Measurements from ENCODE around the gene IL24. TPM values are rescaled to one million over a fixed set of nuclear protein-coding genes. Genes with fewer than 3 reads are reported as not detected.

The IL24 gene, protein sequence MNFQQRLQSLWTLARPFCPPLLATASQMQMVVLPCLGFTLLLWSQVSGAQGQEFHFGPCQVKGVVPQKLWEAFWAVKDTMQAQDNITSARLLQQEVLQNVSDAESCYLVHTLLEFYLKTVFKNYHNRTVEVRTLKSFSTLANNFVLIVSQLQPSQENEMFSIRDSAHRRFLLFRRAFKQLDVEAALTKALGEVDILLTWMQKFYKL
- 0.29 TPM in 1 of 2 replicates, not detected in the other for total RNA-seq (2013; cell fraction: nucleolus; rRNA removed)
- total RNA-seq (2014; rRNA removed): 0.11 TPM in 2 replicates
- 0.22 TPM in 1 of 2 replicates, not detected in the other for total RNA-seq (2014; rRNA removed; fragmentation: Illumina TruSeq; extraction: Trizol)
- 0.16 TPM in 1 of 2 replicates, not detected in the other for total RNA-seq (2021)
- polyA plus RNA-seq (2011; ENCODE audit: low read depth): 14.3 TPM
- polyA plus RNA-seq (2011; rRNA removed): 0.05 and 0.19 TPM in 2 replicates
- polyA plus RNA-seq (2011; cell fraction: cytosol; rRNA removed): 0.03 TPM in 1 of 2 replicates, not detected in the other
- not detected in 2 replicates for polyA plus RNA-seq (2011; cell fraction: nucleus; rRNA removed)
- polyA plus RNA-seq (2012): 28.2 and 39.9 TPM in 2 replicates
- polyA plus RNA-seq (2014; fragmentation: Illumina TruSeq; extraction: Trizol): 0.21 and 0.41 TPM in 2 replicates
- 10 to 100 TPM; 19.0 to 19.8 TPM for polyA plus RNA-seq (2014; fragmentation: Nextera tagmentation; extraction: Ambion mirVana)
- 0.13 and 0.35 TPM in 2 replicates for polyA plus RNA-seq (2014; rRNA removed)
- polyA plus RNA-seq (2016; fragmentation: Nextera tagmentation; extraction: Ambion mirVana): 1 to 10 TPM; 5.1 to 6.4 TPM
- not detected in 2 replicates for polyA minus RNA-seq (2011; rRNA and poly(A)+ RNA removed)
- polyA minus RNA-seq (2011; cell fraction: cytosol; rRNA and poly(A)+ RNA removed): not detected in 2 replicates
- not detected in 2 replicates for polyA minus RNA-seq (2011; cell fraction: nucleus; rRNA and poly(A)+ RNA removed)
- not detected for Bru-seq, nascent RNA
- not detected for BruChase-seq, experiment 1, labeled RNA remaining after a 6-hour chase
- not detected for BruChase-seq, experiment 2, labeled RNA remaining after a 2-hour chase
- long read RNA-seq, experiment 1: 0 reads
- long read RNA-seq, experiment 2, partial matches to known transcripts: 1 of 3 reads
- long read RNA-seq, experiment 2, other reads (novel, unspliced or antisense): 2 of 3 reads

DNA sequence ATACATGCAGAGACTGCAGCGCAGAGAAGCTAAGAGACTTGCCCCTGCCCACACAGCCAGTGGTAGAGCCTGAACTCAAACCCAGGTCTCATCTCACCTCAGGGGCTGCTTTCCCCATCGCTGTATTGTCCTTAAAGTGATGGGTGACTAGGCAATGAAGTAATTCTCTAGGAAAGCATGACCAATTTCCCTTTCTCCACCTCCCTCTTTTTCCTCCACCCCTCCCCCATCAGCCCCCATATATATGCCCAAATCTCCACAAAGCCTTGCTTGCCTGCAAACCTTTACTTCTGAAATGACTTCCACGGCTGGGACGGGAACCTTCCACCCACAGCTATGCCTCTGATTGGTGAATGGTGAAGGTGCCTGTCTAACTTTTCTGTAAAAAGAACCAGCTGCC, at the start of gene IL24:
IL24 (plus strand) TSS at position 269 of the 400 bp plus-strand sequence. CDS start 390 bp downstream, outside the sequence.
- H3K4me3 ChIP-seq: no peak within 1 kb of the TSS
- FAIRE-seq (no peak), ATAC-seq (0 out of 3 replicates have a peak, but pooled peaks have one; percentile 18), DNase-seq (ENCODE audit: low read depth, low spot score) (no peak)
- POLR2A ChIA-PET: no interaction called here
- in situ Hi-C loops (cut with MboI) (no loop called here), intact Hi-C loops (cut with micrococcal nuclease; ENCODE audit: unreplicated experiment) (no loop called here)
- no peak within 1 kb of the TSS for H3K9ac ChIP-seq (ENCODE audit: control insufficient read depth, insufficient read depth, low read length)
- H3K4me1 ChIP-seq (ENCODE audit: control insufficient read depth, insufficient read depth, low read length): no peaks in the 10 kb centered on the region
- H3K4me2 ChIP-seq (ENCODE audit: control insufficient read depth, insufficient read depth): no peak within 1 kb of the TSS
- H3K9me3 ChIP-seq (replicated peaks; ENCODE audit: control insufficient read depth, insufficient read depth, low read length): no peaks in the 10 kb centered on the region
- CTCF ChIA-PET: interaction anchor here (0.8 to 2.3 kb wide), 4 partner anchors 9 to 163 kb away, joined by 3 to 6 read pairs (median 4); no protein-coding TSS in a partner anchor
- no peak within 1 kb of the TSS for H2AFZ ChIP-seq (ENCODE audit: control insufficient read depth, low read depth, low read length)
- TF ChIP-seq SUPT20H (IDR thresholded peaks at IDR 0.05; ENCODE audit: borderline replicate concordance, control insufficient read depth, low read depth, low read length) (no peak), TCF3 (IDR thresholded peaks at IDR 0.05; ENCODE audit: borderline replicate concordance, insufficient read depth, low read depth, low read length) (0 out of 2 replicates have a peak, but pooled peaks have one; percentile 25)
- TF ChIP-seq, protein P1, sequence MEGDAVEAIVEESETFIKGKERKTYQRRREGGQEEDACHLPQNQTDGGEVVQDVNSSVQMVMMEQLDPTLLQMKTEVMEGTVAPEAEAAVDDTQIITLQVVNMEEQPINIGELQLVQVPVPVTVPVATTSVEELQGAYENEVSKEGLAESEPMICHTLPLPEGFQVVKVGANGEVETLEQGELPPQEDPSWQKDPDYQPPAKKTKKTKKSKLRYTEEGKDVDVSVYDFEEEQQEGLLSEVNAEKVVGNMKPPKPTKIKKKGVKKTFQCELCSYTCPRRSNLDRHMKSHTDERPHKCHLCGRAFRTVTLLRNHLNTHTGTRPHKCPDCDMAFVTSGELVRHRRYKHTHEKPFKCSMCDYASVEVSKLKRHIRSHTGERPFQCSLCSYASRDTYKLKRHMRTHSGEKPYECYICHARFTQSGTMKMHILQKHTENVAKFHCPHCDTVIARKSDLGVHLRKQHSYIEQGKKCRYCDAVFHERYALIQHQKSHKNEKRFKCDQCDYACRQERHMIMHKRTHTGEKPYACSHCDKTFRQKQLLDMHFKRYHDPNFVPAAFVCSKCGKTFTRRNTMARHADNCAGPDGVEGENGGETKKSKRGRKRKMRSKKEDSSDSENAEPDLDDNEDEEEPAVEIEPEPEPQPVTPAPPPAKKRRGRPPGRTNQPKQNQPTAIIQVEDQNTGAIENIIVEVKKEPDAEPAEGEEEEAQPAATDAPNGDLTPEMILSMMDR (IDR thresholded peaks at IDR 0.05 in 2 of 3, conservative IDR thresholded peaks at IDR 0.05 in 1 of 3; ENCODE audit: control insufficient read depth in 2 of 3, extremely low read depth in 1 of 3, insufficient read depth in 1 of 3, low read depth in 3 of 3, low read length in 3 of 3): no peak
- SMC1A ChIA-PET (ENCODE audit: uncharacterized antibody, unreplicated experiment): interaction anchor here (0.6 to 1.5 kb wide), 4 partner anchors 9 to 334 kb away, joined by 3 to 4 read pairs (median 3); no protein-coding TSS in a partner anchor
- no TSS peak for BruUV-seq (replicated peaks)
- no peak within 1 kb of the TSS for H3K27ac ChIP-seq (ENCODE audit: control insufficient read depth, insufficient read depth)
- no peaks in the 10 kb centered on the region for H3K36me3 ChIP-seq (ENCODE audit: control insufficient read depth in 2 of 2, insufficient read depth in 2 of 2, low read length in 1 of 2)
- RAD21 ChIA-PET (ENCODE audit: unreplicated experiment): interaction anchor here (0.7 to 1.0 kb wide), 2 partner anchors 88 to 173 kb away, joined by 3 read pairs; no protein-coding TSS in a partner anchor
- no peaks in the 10 kb centered on the region for H4K20me1 ChIP-seq (ENCODE audit: control insufficient read depth, insufficient read depth)
- WGBS (ENCODE audit: insufficient coverage, insufficient replicate concordance, low lambda C conversion rate, missing lambda C conversion rate): 11% methylated on average over 4 of the region's 4 CpGs
- no peaks in the 10 kb centered on the region for H3K79me2 ChIP-seq (ENCODE audit: control insufficient read depth, insufficient read depth, low read length)
- H3K27me3 ChIP-seq (replicated peaks in 1 of 2; ENCODE audit: control insufficient read depth in 2 of 2, insufficient read depth in 2 of 2, low read length in 1 of 2): no peaks in the 10 kb centered on the region
